Measurements from ENCODE around the gene TBC1D1.

Gene TBC1D1

GRCh38 chr4:37884855-37885487, 5.9 kb upstream of the TBC1D1 start:
- in situ Hi-C loops (cut with MboI; ENCODE audit: low sequenced_read_pairs) = no loop called here

DNA sequence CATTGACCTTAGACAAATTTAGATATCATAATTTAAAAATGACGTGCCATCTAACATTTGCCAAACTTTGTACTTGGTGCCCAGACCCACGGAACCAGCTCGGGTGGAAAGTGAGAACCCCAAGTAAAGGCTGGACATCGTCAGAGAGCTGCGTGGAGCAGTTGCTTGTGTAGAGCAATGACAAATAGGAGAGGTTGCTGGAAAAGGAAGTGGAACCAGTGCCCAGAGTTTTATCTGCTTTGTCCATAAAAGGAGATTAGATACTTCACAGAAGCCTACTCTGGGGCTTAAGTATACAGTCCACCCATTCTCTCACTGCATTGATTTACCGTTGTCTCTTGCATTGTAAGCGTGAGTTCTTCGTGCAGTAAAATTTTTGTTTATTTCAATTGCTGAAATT, 5.4 kb upstream of the TBC1D1 start:
- in situ Hi-C loops (cut with MboI; ENCODE audit: low sequenced_read_pairs) = no loop called here

- in situ Hi-C loops (cut with MboI; ENCODE audit: low sequenced_read_pairs) = no loop called here
These were observed 759 bp upstream of the TBC1D1 start for GRCh38 chr4:37889849-37890800.

DNA sequence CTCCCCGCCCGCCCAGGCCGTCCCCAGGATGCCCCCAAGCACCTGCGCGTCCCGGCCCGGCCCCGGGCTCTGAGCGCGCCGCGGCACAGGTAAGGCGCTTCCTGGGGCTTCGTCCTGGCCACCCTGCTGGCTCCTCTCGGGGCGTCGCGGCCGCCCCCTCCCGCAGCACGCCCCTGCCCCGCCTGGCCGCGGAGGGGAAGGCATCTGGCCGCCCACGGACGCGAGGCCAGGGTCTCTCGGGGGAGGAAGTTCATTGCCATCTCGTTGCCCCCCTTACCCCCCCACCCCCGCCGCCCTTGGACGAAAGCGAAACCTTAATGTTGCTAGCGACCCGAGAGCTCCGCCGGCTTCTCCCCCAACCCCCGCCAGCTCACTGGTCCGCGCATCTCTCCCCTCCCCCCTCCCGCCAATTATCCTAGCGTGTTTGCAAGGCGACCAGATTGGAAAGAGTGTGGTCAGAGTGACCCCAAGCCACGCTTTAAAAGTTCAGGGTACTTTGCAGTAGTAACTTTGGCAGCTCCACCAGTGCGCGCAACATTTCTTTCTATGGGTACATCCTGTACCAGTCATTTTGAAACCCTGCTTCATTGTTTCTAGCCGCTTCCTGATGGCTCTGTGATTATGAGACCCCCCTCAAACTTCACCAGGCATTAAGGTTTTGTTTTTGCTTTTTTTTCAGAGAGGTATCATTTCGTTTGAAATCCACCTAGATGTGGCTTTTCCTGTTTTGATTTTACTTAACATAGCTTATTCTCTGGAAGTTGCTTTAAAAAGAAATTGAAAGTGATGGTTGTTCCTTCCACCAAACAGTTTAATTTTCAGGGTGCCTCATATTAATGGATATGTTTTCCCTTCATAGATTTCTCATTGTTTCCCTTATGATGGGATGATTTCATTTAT, 626 bp downstream of the TBC1D1 start:
- in situ Hi-C loops (cut with MboI; ENCODE audit: low sequenced_read_pairs) = no loop called here

- in situ Hi-C loops (cut with MboI; ENCODE audit: low sequenced_read_pairs) = no loop called here
These were observed 1.8 kb downstream of the TBC1D1 start for GRCh38 chr4:37892641-37893040.

DNA sequence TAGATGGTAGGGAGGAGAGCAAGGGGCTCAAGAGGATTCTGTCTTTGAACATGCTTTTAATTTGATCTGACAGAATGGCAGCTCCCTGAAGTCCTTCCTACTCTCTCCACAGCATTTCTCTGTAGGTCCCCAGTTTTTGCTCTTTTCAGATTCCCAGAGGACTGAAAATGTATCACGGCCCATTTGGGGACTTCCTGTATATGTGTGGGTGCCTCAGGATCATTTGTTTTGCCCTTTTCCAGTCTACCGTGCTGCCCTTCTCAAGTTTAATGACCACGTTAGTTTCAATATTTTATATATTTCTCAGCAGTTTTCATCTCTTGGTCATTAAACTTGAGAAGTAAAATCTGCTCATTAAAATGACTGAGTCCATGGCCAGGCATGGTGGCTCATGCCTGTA, 2.3 kb downstream of the TBC1D1 start:
- in situ Hi-C loops (cut with MboI; ENCODE audit: low sequenced_read_pairs) = no loop called here

DNA sequence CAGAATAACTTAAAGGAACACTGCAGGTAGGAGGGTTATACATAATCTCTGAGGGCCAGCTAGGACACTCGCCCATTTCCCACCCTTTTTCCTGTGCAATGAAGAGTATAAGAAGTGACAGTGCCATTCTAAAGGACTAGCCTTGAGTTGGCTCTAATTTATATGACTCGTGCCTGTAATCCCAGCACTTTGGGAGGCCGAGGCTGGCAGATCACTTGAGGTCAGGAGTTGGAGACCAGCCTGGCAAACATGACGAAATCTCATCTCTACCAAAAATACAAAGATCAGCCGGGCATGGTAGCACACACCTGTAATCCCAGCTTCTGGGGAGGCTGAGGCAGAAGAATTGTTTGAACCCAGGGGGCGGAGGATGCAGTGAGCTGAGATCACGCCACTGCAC, 4.4 kb downstream of the TBC1D1 start:
- in situ Hi-C loops (cut with MboI; ENCODE audit: low sequenced_read_pairs) = no loop called here

- in situ Hi-C loops (cut with MboI; ENCODE audit: low sequenced_read_pairs) = no loop called here
These were observed 5.4 kb downstream of the TBC1D1 start for GRCh38 chr4:37896206-37896860.

DNA sequence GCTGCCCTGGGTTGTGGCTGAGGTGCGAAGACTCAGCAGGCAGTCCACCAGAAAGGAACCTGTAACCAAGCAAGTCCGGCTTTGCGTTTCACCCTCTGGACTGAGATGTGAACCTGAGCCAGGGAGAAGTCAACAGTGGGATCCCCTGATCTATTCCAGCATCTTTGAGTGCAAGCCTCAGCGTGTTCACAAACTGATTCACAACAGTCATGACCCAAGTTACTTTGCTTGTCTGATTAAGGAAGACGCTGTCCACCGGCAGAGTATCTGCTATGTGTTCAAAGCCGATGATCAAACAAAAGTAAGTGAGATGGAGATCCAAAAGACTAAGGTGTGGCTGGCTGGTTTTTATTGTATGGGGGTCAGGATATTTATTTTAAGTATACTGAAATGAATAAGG, 11.3 kb downstream of the TBC1D1 start:
- in situ Hi-C loops (cut with MboI; ENCODE audit: low sequenced_read_pairs) = no loop called here

DNA sequence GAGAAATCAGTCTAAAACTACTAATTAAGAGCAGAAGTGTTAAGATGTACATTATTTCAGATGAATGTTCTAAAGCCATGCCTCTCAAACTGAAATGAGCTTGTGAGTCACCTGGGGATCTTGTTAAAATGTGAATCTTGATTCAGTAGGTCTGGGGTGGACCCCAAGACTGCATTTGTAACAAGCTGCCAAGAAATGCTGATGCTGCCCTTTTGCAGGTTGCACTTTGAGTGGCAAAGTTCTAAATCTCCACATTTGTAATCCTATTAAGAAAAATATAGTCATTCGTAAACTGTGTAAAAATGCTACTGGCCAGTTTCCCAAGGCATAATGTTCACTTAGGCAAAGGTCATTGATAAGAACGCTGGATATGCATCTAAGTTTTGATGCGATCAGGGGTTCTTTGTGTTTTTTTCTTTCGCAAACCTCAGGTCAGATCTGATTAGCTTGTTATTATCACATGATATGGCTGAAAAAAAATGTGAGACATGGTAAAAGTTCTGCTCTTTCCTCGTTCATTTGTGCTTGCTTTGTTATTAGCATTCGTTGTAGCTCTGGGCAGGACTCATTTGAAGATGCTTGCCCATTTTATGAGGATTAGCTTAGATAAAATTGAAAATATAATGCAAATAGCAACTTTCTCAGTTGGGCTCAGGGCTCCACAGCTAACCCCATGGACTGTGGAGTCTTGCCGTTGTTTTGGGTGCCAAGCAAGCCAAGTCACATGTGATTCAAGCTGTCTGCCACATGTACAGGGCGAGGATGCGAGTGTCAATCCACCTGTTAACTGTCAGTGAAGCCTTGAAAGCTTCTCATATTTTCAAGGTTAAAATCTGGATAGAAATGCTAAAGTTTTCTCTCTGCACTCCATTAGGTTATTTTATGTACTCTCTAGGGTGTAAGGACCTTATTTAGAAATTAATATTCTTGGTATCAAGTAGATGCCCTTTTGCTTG, 12.1 kb downstream of the TBC1D1 start:
- in situ Hi-C loops (cut with MboI; ENCODE audit: low sequenced_read_pairs) = no loop called here

GRCh38 chr4:37903901-37904300, 13.0 kb downstream of the TBC1D1 start:
- in situ Hi-C loops (cut with MboI; ENCODE audit: low sequenced_read_pairs) = no loop called here

- in situ Hi-C loops (cut with MboI; ENCODE audit: low sequenced_read_pairs) = no loop called here
These were observed 13.9 kb downstream of the TBC1D1 start for GRCh38 chr4:37904824-37905223.

GRCh38 chr4:37905533-37906169, 14.8 kb downstream of the TBC1D1 start:
- in situ Hi-C loops (cut with MboI; ENCODE audit: low sequenced_read_pairs) = no loop called here

GRCh38 chr4:37908488-37909331, 17.8 kb downstream of the TBC1D1 start:
- in situ Hi-C loops (cut with MboI; ENCODE audit: low sequenced_read_pairs) = no loop called here

- in situ Hi-C loops (cut with MboI; ENCODE audit: low sequenced_read_pairs) = no loop called here
These were observed 18.6 kb downstream of the TBC1D1 start for GRCh38 chr4:37909332-37910090.

GRCh38 chr4:37910091-37910486, 19.2 kb downstream of the TBC1D1 start:
- in situ Hi-C loops (cut with MboI; ENCODE audit: low sequenced_read_pairs) = no loop called here

DNA sequence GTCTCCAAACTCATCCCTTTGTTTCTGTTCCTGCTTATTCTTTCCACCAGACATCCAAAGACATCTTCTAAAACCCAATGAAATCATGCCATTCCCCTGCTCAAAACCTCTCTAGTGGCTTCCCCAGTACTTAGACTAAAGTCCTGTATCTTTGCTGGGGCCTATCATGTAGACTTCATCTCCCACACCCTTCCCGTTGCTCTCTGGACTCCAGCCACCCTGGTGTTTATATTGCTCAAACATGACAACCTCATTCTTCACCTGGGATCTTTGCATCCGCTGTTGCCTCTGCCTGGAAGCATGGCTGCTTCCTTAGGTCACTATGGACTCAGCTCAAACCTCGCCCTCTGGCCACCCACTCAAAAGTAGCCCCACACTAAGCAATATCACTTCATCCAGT, 23.7 kb downstream of the TBC1D1 start:
- in situ Hi-C loops (cut with MboI; ENCODE audit: low sequenced_read_pairs) = no loop called here

GRCh38 chr4:37917388-37917787, 26.5 kb downstream of the TBC1D1 start:
- in situ Hi-C loops (cut with MboI; ENCODE audit: low sequenced_read_pairs) = no loop called here
